ENCODE data around the gene LCE6A.

LCE6A gene

GRCh38 chr1:152842556-152842955 lies at the start of gene LCE6A:
LCE6A (plus strand) TSS chr1:152842856; CDS start chr1:152843521, 665 bp downstream.
- DNase-seq (ENCODE audit: low spot score), result no peak
- in situ Hi-C loops (cut with MboI; ENCODE audit: low pct_unique_long_range_greater_than_20kb, low sequenced_read_pairs, unreplicated experiment), result no loop called here
- TF ChIP-seq CTCF (IDR thresholded peaks at IDR 0.05; ENCODE audit: extremely low read depth, insufficient read depth, missing control alignments), result no peak

GRCh38 chr1:152795686-152796085 lies 47.0 kb upstream of the LCE6A start:
- TF ChIP-seq CTCF (IDR thresholded peaks at IDR 0.05; ENCODE audit: extremely low read depth, insufficient read depth, missing control alignments), result no peak
- in situ Hi-C loops (cut with MboI; ENCODE audit: low pct_unique_long_range_greater_than_20kb, low sequenced_read_pairs, unreplicated experiment), result no loop called here
- no peak for DNase-seq (ENCODE audit: low spot score)

GRCh38 chr1:152796421-152796820 lies 46.2 kb upstream of the LCE6A start, which contains the start of gene LCE1D:
LCE1D (plus strand) TSS chr1:152796721; CDS start chr1:152797795, 1,074 bp downstream.
- DNase-seq (ENCODE audit: low spot score), result no peak
- in situ Hi-C loops (cut with MboI; ENCODE audit: low pct_unique_long_range_greater_than_20kb, low sequenced_read_pairs, unreplicated experiment), result no loop called here
- no peak for TF ChIP-seq CTCF (IDR thresholded peaks at IDR 0.05; ENCODE audit: extremely low read depth, insufficient read depth, missing control alignments)

GRCh38 chr1:152801333-152801732 lies 41.3 kb upstream of the LCE6A start:
- no peak for DNase-seq (ENCODE audit: low spot score)
- no peak for TF ChIP-seq CTCF (IDR thresholded peaks at IDR 0.05; ENCODE audit: extremely low read depth, insufficient read depth, missing control alignments)
- in situ Hi-C loops (cut with MboI; ENCODE audit: low pct_unique_long_range_greater_than_20kb, low sequenced_read_pairs, unreplicated experiment), result no loop called here

- in situ Hi-C loops (cut with MboI; ENCODE audit: low pct_unique_long_range_greater_than_20kb, low sequenced_read_pairs, unreplicated experiment), result no loop called here
These were observed 36.1 kb upstream of the LCE6A start, which contains the start of gene LCE1C for GRCh38 chr1:152806576-152806975. LCE1C (minus strand) TSS chr1:152806651; CDS start chr1:152805478, 1,173 bp downstream.

GRCh38 chr1:152811050-152811449 lies 31.6 kb upstream of the LCE6A start:
- no peak for DNase-seq (ENCODE audit: low spot score)
- in situ Hi-C loops (cut with MboI; ENCODE audit: low pct_unique_long_range_greater_than_20kb, low sequenced_read_pairs, unreplicated experiment), result no loop called here
- no peak for TF ChIP-seq CTCF (IDR thresholded peaks at IDR 0.05; ENCODE audit: extremely low read depth, insufficient read depth, missing control alignments)

More at GRCh38 chr1:152806576-152806975, 36.1 kb upstream of the LCE6A start, which contains the start of gene LCE1C:
- DNase-seq (ENCODE audit: low spot score), result no peak
- TF ChIP-seq CTCF (IDR thresholded peaks at IDR 0.05; ENCODE audit: extremely low read depth, insufficient read depth, missing control alignments), result no peak

Data from GM13977 (cell line).